ENCODE measurements around the gene AEBP1.

The AEBP1 gene

GRCh38 chr7:44083796-44084195 is 20.3 kb upstream of the AEBP1 start:
- H3K4me3 ChIP-seq (replicated peaks; ENCODE audit: insufficient read depth, low read length), result no peak overlapping the region
- no peaks in the 10 kb centered on the region for H3K27me3 ChIP-seq (ENCODE audit: insufficient read depth, poor library complexity, severe bottlenecking)

GRCh38 chr7:44084701-44085100 is 19.4 kb upstream of the AEBP1 start:
- DNase-seq (ENCODE audit: low read depth in 1 of 2, low spot score in 1 of 2), result no peak
- H3K4me3 ChIP-seq (replicated peaks; ENCODE audit: insufficient read depth, low read length), result no peak overlapping the region
- no peak overlapping the region for H3K27ac ChIP-seq (replicated peaks)
- TF ChIP-seq, protein P1, sequence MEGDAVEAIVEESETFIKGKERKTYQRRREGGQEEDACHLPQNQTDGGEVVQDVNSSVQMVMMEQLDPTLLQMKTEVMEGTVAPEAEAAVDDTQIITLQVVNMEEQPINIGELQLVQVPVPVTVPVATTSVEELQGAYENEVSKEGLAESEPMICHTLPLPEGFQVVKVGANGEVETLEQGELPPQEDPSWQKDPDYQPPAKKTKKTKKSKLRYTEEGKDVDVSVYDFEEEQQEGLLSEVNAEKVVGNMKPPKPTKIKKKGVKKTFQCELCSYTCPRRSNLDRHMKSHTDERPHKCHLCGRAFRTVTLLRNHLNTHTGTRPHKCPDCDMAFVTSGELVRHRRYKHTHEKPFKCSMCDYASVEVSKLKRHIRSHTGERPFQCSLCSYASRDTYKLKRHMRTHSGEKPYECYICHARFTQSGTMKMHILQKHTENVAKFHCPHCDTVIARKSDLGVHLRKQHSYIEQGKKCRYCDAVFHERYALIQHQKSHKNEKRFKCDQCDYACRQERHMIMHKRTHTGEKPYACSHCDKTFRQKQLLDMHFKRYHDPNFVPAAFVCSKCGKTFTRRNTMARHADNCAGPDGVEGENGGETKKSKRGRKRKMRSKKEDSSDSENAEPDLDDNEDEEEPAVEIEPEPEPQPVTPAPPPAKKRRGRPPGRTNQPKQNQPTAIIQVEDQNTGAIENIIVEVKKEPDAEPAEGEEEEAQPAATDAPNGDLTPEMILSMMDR (IDR thresholded peaks at IDR 0.05; ENCODE audit: insufficient read depth, low read length), result no peak
- TF ChIP-seq POLR2AphosphoS5 (IDR thresholded peaks at IDR 0.05; ENCODE audit: low read depth) (no peak), GABPA (IDR thresholded peaks at IDR 0.05; ENCODE audit: low read depth) (no peak), SPI1 (IDR thresholded peaks at IDR 0.05; ENCODE audit: borderline replicate concordance, low read depth) (no peak)
- TF ChIP-seq, protein P2, sequence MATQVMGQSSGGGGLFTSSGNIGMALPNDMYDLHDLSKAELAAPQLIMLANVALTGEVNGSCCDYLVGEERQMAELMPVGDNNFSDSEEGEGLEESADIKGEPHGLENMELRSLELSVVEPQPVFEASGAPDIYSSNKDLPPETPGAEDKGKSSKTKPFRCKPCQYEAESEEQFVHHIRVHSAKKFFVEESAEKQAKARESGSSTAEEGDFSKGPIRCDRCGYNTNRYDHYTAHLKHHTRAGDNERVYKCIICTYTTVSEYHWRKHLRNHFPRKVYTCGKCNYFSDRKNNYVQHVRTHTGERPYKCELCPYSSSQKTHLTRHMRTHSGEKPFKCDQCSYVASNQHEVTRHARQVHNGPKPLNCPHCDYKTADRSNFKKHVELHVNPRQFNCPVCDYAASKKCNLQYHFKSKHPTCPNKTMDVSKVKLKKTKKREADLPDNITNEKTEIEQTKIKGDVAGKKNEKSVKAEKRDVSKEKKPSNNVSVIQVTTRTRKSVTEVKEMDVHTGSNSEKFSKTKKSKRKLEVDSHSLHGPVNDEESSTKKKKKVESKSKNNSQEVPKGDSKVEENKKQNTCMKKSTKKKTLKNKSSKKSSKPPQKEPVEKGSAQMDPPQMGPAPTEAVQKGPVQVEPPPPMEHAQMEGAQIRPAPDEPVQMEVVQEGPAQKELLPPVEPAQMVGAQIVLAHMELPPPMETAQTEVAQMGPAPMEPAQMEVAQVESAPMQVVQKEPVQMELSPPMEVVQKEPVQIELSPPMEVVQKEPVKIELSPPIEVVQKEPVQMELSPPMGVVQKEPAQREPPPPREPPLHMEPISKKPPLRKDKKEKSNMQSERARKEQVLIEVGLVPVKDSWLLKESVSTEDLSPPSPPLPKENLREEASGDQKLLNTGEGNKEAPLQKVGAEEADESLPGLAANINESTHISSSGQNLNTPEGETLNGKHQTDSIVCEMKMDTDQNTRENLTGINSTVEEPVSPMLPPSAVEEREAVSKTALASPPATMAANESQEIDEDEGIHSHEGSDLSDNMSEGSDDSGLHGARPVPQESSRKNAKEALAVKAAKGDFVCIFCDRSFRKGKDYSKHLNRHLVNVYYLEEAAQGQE (IDR thresholded peaks at IDR 0.05; ENCODE audit: insufficient replicate concordance, low read depth), result no peak
- H3K27me3 ChIP-seq (ENCODE audit: insufficient read depth, poor library complexity, severe bottlenecking), result no peaks in the 10 kb centered on the region

More at GRCh38 chr7:44083796-44084195, 20.3 kb upstream of the AEBP1 start:
- no peak overlapping the region for H3K27ac ChIP-seq (replicated peaks)
- no peak for TF ChIP-seq POLR2AphosphoS5 (IDR thresholded peaks at IDR 0.05; ENCODE audit: low read depth)
- no peak for TF ChIP-seq SPI1 (IDR thresholded peaks at IDR 0.05; ENCODE audit: borderline replicate concordance, low read depth)
- TF ChIP-seq, protein P2 (IDR thresholded peaks at IDR 0.05; ENCODE audit: insufficient replicate concordance, low read depth), result no peak
- TF ChIP-seq GABPA (IDR thresholded peaks at IDR 0.05; ENCODE audit: low read depth), result no peak
- DNase-seq (ENCODE audit: low read depth in 1 of 2, low spot score in 1 of 2), result no peak

- TF ChIP-seq GABPA (IDR thresholded peaks at IDR 0.05; ENCODE audit: low read depth), result no peak
- TF ChIP-seq, protein P1 (IDR thresholded peaks at IDR 0.05; ENCODE audit: insufficient read depth, low read length), result no peak
- no peak for TF ChIP-seq SPI1 (IDR thresholded peaks at IDR 0.05; ENCODE audit: borderline replicate concordance, low read depth)
- TF ChIP-seq, protein P2 (IDR thresholded peaks at IDR 0.05; ENCODE audit: insufficient replicate concordance, low read depth), result no peak
- no peak for TF ChIP-seq POLR2AphosphoS5 (IDR thresholded peaks at IDR 0.05; ENCODE audit: low read depth)
- Histone ChIP-seq H3K27me3 (ENCODE audit: insufficient read depth, poor library complexity, severe bottlenecking) (no peaks in the 10 kb centered on the region), H3K4me3 (replicated peaks; ENCODE audit: insufficient read depth, low read length) (no peak overlapping the region), H3K27ac (replicated peaks) (no peak overlapping the region)
- DNase-seq (ENCODE audit: low read depth in 1 of 2, low spot score in 1 of 2), result no peak
Observed at GRCh38 chr7:44085546-44085945, 18.6 kb upstream of the AEBP1 start.

All from HL-60 (cell line).